Dermis lymphatic vessel endothelial cell (primary cell): ENCODE results near the gene HNRNPL. TPM values are rescaled to one million over a fixed set of nuclear protein-coding genes. Genes with fewer than 3 reads are reported as not detected.

Source experiments
- total RNA-seq: library from RNA; depleted of rRNA; stranded (reverse); fragments of >200 nt; gene quantifications from 2 replicates; pipeline ENCODE4 v1.2.1, GENCODE V29; 2014

The HNRNPL gene
- 276 and 279 TPM in 2 replicates for total RNA-seq

DNA sequence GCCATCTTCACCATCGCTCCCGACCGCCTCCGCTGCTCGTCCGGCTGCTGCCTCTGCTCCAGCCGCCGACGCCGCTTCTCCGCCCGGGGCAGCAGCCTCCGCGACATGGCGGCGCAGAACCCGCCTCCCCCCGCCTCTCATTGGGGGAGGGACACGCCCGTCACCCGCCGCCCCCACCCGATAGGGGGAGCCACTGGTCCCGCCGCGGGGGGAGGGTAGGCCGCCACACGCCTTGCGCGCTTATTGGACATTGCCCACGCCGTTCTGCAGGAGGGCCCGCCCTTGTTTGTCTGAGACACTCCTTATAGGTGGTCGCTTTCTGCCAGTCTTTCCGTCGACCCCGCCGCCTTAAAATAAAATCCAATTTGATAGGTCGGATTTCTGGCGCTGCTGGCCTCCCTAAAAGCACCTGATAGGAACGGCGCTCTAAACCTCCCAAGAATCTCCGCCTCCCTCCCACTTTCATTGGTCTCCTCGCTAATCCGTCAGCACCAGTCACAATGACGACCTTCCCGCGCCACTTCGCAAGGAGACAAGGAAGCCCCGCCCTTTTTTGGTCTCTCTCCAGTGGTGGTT, at the start of gene HNRNPL:
Gene HNRNPL (minus strand): TSS at position 127 of the 576 bp plus-strand sequence. CDS start 20 bp downstream, at position 107.

DNA sequence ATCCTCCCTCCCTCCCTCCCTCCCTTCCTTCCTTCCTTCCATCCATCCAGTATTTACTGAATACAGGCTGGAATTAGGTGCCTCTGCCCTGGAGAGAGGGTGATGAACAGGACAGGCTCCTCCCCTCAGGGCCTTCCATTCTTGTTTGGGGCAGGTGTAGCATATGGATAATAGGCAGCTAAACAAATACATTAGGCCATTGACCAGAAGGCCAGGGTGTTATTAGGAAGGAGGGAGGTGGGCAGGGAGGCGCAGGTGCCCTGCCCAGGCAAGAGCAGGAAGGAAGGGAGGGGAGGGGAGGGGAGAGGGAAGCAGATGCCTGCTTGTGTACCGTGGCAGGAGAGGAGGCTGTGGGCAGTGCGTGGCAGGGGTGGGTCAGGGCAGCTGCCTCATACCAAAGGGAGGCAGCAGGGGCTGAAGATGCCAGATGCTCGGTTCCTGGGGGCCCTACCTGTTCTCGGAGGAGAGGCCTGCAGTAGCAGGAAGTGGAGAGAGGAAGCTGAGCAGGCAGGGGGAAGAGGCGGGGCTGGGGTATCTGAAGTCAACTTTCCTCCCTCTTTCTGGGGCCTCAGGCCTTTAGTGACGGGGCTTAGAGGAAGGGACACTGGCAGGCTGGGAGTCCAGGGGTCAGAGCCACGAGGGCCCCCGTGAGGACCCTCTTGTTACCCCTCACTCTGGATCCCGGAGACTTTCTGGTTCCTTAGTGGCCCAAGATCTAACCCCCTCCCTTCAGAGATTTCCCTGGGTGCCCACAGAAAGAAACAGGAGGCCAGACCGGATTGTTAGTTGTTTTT, 28.2 kb upstream of the HNRNPL start, which contains the start of gene RINL:
Gene RINL (minus strand): TSS at position 495 of the 794 bp plus-strand sequence. CDS start 1,533 bp downstream, outside the sequence.

DNA sequence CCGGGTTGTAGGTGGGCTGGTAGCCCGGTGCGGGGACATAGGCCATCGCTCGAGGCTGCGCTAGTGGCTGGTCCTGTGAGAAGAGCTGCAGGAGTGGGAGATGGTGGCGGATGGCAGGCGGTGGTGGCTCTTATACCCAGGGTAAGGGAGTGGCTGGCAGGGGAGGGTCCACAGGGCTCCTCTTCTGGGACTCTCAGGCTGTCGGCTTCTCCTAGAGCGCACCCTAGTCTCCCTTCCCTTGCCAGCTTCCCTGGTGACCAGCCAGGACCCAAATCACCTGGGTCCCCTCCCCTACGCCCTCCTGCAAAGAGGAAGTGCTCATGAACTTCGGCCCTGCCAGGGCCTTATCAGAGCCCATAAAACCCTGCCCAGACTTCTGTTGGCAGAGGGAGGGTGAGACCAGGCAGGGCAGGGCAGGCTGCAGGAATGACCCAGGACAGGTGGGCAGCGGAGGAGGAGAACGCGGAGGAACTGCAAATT, 36.9 kb downstream of the HNRNPL start, which contains the start of gene LGALS4:
Gene LGALS4 (minus strand): TSS at position 105 of the 480 bp plus-strand sequence. CDS start 59 bp downstream, at position 46.

DNA sequence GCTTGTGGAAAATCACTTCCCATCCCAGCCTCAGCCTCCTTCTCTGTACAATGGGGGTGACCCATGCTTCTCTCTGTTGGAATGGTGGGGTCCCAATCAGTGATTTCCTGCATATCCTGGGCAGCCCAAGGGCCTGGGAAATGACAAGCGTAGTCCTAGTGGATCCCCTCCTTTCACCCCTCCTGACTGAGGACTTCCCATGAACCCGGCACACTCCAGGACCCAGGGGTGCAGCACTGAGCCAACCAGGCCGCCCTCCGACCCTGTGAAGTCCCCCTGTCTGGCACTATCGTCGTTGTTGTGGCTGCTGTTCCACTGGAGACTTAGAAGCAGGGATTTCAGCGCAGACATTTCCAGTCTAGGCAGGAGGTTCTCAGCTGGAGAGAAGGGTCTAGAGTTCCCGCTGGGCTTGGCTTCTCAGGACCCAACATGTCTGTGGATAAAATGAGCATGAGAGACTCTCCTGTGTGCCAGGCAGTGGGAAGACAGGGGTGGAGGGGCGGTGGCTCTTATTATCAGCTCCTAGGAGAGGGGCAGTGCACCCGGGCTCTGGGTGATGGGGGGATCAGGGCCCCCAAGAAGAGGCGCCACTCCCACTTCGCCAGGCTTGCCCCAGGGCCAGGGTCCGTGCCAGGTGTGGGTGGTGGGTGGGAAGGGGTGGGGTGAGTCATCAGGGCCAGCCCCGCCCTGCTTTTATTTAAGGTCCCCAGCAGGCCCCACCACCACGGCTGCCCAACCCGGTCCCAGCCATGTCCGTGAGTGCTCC, 61.1 kb downstream of the HNRNPL start, which contains the start of gene LGALS7B:
Gene LGALS7B (plus strand): TSS at position 723 of the 766 bp plus-strand sequence. CDS start 27 bp downstream, at position 750.

Other genes starting within 250 kb of the HNRNPL start
- 0.65 TPM in 1 of 2 replicates, not detected in the other for gene MAP4K1, start 232.0 kb downstream of the HNRNPL start, total RNA-seq
- 379 and 458 TPM in 2 replicates for gene EIF3K, start 230.8 kb downstream of the HNRNPL start, total RNA-seq
- gene ACTN4, start 202.3 kb downstream of the HNRNPL start, total RNA-seq, result 128 and 135 TPM in 2 replicates
- 0.22 TPM in 1 of 2 replicates, not detected in the other for gene CAPN12, start 105.5 kb downstream of the HNRNPL start, total RNA-seq
- not detected in 2 replicates for gene LGALS7, start 76.5 kb downstream of the HNRNPL start, total RNA-seq
- 0.43 TPM in 1 of 2 replicates, not detected in the other for gene LGALS7B, start 60.8 kb downstream of the HNRNPL start, total RNA-seq
- gene LGALS4, start 37.0 kb downstream of the HNRNPL start, total RNA-seq, result 0.34 TPM in 1 of 2 replicates, not detected in the other
- gene ECH1, start 18.2 kb downstream of the HNRNPL start, total RNA-seq, result 44.8 and 52.9 TPM in 2 replicates
- gene RINL, start 28.3 kb upstream of the HNRNPL start, total RNA-seq, result 9.9 and 10.7 TPM in 2 replicates
- gene SIRT2, start 49.6 kb upstream of the HNRNPL start, total RNA-seq, result 78.6 and 82.8 TPM in 2 replicates
- gene NFKBIB, start 50.0 kb upstream of the HNRNPL start, total RNA-seq, result 6.5 and 10.4 TPM in 2 replicates
- not detected in 2 replicates for gene CCER2, start 62.2 kb upstream of the HNRNPL start, total RNA-seq
- 16.9 and 23.1 TPM in 2 replicates for gene SARS2, start 80.8 kb upstream of the HNRNPL start, total RNA-seq
- 35.8 and 37.0 TPM in 2 replicates for gene MRPS12, start 81.0 kb upstream of the HNRNPL start, total RNA-seq
- 15.8 and 23.6 TPM in 2 replicates for gene FBXO17, start 125.8 kb upstream of the HNRNPL start, total RNA-seq
- 0.52 and 0.76 TPM in 2 replicates for gene FBXO27, start 182.6 kb upstream of the HNRNPL start, total RNA-seq
- gene ACP7, start 234.4 kb upstream of the HNRNPL start, total RNA-seq, result under 0.01 TPM in 1 of 2 replicates, not detected in the other